SK-N-MC (cell line): ENCODE measurements around the gene HDAC4.

Experiments
- EZH2 ChIP-seq: fragments of 200-600 bp; sonication (generic); IDR thresholded peaks from one replicate; pipeline ENCODE4 v1.6.1; 2017; ENCODE audit warnings: antibody characterized with exemption
- FOXP2 ChIP-seq: optimal IDR thresholded peaks from 2 replicates; pipeline ENCODE3; 2011; ENCODE audit warnings: mild to moderate bottlenecking, moderate library complexity; ENCODE audit not compliant: insufficient read depth; ENCODE audit errors: extremely low read length, control extremely low read depth
- POLR2AphosphoS5 ChIP-seq: IDR thresholded peaks from 2 replicates; pipeline ENCODE4 v1.6.1; 2012; ENCODE audit warnings: mild to moderate bottlenecking, low read depth, low read length, borderline replicate concordance

GRCh38 chr2:239439754-239440315 lies 39.0 kb upstream of the HDAC4 start:
- no peak for TF ChIP-seq EZH2
- TF ChIP-seq POLR2AphosphoS5 = no peak
- no peak for TF ChIP-seq FOXP2
